Tibial nerve (tissue), 4 donors: Measurements from ENCODE around the gene TRAP1. TPM values are rescaled to one million over a fixed set of nuclear protein-coding genes. Genes with fewer than 3 reads are reported as not detected.

Experiments used
- DNase-seq, 2 donors: peaks; one replicate each; pipeline ENCODE4 v3.0.0-alpha.2; 2019; ENCODE audit warnings: low spot score in 2 of 2
- H3K27ac ChIP-seq, 4 donors: fragments of 200-600 bp; sonication (generic) in 3 of 4; one replicate each; pipeline ENCODE4 v1.5.1; 2017 to 2019; ENCODE audit warnings: mild to moderate bottlenecking in 1 of 4
- H3K27me3 ChIP-seq, 2 donors: fragments of 200-600 bp; sonication (generic) in 1 of 2; one replicate each; pipeline versions ENCODE4 v1.5.1 to v1.6.0; 2017 to 2019
- H3K36me3 ChIP-seq, 3 donors: fragments of 200-600 bp; sonication (generic); one replicate each; pipeline ENCODE4 v1.5.1; 2018 to 2019
- H3K4me1 ChIP-seq, 4 donors: fragments of 200-600 bp; sonication (generic) in 3 of 4; one replicate each; pipeline ENCODE4 v1.5.1; 2017 to 2019
- H3K4me3 ChIP-seq, 4 donors: fragments of 200-600 bp; sonication (generic) in 3 of 4; one replicate each; pipeline ENCODE4 v1.5.1; 2017 to 2019; ENCODE audit warnings: mild to moderate bottlenecking in 1 of 4, moderate library complexity in 1 of 4
- H3K9me3 ChIP-seq, 4 donors: fragments of 200-600 bp; sonication (generic) in 3 of 4; one replicate each; pipeline ENCODE4 v1.5.1; 2017 to 2019
- EP300 ChIP-seq, 2 donors: sonication (generic); formaldehyde crosslinking; IDR thresholded peaks; one replicate each; pipeline ENCODE4 v1.6.1; 2017; ENCODE audit warnings: antibody characterized with exemption in 2 of 2, mild to moderate bottlenecking in 1 of 2
- POLR2A ChIP-seq, 2 donors: fragments of 450-650 bp; IDR thresholded peaks; one replicate each; pipeline ENCODE4 v1.6.1; 2017; ENCODE audit warnings: antibody characterized with exemption in 2 of 2, mild to moderate bottlenecking in 2 of 2, moderate library complexity in 2 of 2
- WGBS, 2 donors: methylation state at CpG; one replicate each; pipeline ENCODE4 v1.1.5; 2018; 5-methylcytosine and 5-hydroxymethylcytosine counted together
- total RNA-seq, 4 donors: library from RNA; depleted of rRNA; stranded (reverse); fragments of >200 nt; gene quantifications; one replicate each; pipeline ENCODE4 v1.1.0, GENCODE V29; 2016
- TF ChIP-seq, protein P1 (sequence below), 5 experiments: fragments of 200-600 bp in 3 of 5; fragments of 450-650 bp in 2 of 5; sonication (generic) in 3 of 5; IDR thresholded peaks; one replicate each; pipeline ENCODE4 v1.5.1; 2016 to 2019; ENCODE audit warnings: antibody characterized with exemption in 5 of 5, mild to moderate bottlenecking in 3 of 5, moderate library complexity in 2 of 5

TRAP1 gene
- total RNA-seq, 4 donors from 2014 or later = 61.6 to 146 (median 74.2) TPM

DNA sequence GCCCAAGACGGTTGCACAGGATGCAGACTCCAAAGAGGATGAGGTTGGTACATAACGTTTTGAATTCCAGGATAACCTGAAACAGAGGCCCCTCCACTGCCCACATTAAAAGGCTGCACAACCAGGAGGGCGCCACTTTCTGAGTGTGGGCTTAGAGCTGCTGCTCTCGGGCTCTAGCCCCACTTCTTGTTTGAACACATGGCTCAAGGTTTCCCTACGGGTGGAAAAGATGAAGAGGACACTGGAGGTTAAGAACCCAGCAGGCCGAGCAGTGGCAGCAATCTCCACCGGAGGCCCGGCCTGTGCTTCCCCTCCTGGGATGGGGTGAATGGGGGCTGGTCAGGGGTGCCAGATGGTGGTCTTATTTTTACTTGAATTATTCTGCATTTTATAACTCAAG is 8.0 kb upstream of the TRAP1 start:
- H3K9me3 ChIP-seq = no peaks in the 10 kb centered on the region
- H3K36me3 ChIP-seq = peaks cover 3 to 42% (median 20%) of the 10 kb centered on the region in 3 donors
- no peak overlapping the region for H3K4me3 ChIP-seq
- H3K27ac ChIP-seq = no peak overlapping the region
- H3K27me3 ChIP-seq = no peaks in the 10 kb centered on the region
- TF ChIP-seq POLR2A (IDR thresholded peaks at IDR 0.05) (no peak), EP300 (IDR thresholded peaks at IDR 0.05) (no peak)
- TF ChIP-seq, protein P1, sequence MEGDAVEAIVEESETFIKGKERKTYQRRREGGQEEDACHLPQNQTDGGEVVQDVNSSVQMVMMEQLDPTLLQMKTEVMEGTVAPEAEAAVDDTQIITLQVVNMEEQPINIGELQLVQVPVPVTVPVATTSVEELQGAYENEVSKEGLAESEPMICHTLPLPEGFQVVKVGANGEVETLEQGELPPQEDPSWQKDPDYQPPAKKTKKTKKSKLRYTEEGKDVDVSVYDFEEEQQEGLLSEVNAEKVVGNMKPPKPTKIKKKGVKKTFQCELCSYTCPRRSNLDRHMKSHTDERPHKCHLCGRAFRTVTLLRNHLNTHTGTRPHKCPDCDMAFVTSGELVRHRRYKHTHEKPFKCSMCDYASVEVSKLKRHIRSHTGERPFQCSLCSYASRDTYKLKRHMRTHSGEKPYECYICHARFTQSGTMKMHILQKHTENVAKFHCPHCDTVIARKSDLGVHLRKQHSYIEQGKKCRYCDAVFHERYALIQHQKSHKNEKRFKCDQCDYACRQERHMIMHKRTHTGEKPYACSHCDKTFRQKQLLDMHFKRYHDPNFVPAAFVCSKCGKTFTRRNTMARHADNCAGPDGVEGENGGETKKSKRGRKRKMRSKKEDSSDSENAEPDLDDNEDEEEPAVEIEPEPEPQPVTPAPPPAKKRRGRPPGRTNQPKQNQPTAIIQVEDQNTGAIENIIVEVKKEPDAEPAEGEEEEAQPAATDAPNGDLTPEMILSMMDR (IDR thresholded peaks at IDR 0.05) = no peak
- no peaks in the 10 kb centered on the region for H3K4me1 ChIP-seq
- DNase-seq = no peak
- 73% methylated on average over 8 of the region's 8 CpGs for WGBS, 2 donors

GRCh38 chr16:3722508-3722907 is 5.2 kb upstream of the TRAP1 start:
- Histone ChIP-seq H3K4me3 (no peak overlapping the region), H3K36me3 (peaks cover 0 to 15% (median 0%) of the 10 kb centered on the region in 3 donors), H3K27ac (no peak overlapping the region), H3K9me3 (no peaks in the 10 kb centered on the region), H3K4me1 (peaks cover 0 to 9% (median 5%) of the 10 kb centered on the region in 4 donors), H3K27me3 (no peaks in the 10 kb centered on the region)
- 89 to 91% methylated on average over 10 of the region's 10 CpGs for WGBS, 2 donors
- DNase-seq = no peak
- TF ChIP-seq POLR2A (IDR thresholded peaks at IDR 0.05) = no peak
- TF ChIP-seq EP300 (IDR thresholded peaks at IDR 0.05) = no peak
- TF ChIP-seq, protein P1 (IDR thresholded peaks at IDR 0.05) = no peak

GRCh38 chr16:3720418-3720817 is 3.1 kb upstream of the TRAP1 start:
- Histone ChIP-seq H3K27me3 (no peaks in the 10 kb centered on the region), H3K4me1 (peaks cover 0 to 23% (median 5%) of the 10 kb centered on the region in 4 donors), H3K9me3 (no peaks in the 10 kb centered on the region), H3K4me3 (no peak overlapping the region), H3K27ac (no peak overlapping the region), H3K36me3 (peaks cover 0 to 2% (median 0%) of the 10 kb centered on the region in 3 donors)
- DNase-seq = no peak
- TF ChIP-seq POLR2A (IDR thresholded peaks at IDR 0.05) (no peak), EP300 (IDR thresholded peaks at IDR 0.05) (no peak)
- TF ChIP-seq, protein P1 (IDR thresholded peaks at IDR 0.05) = no peak
- 84% methylated on average over 11 of the region's 11 CpGs for WGBS, 2 donors

GRCh38 chr16:3718628-3719027 is 1.3 kb upstream of the TRAP1 start:
- no peak for TF ChIP-seq POLR2A (IDR thresholded peaks at IDR 0.05)
- TF ChIP-seq, protein P1 (IDR thresholded peaks at IDR 0.05) = no peak
- TF ChIP-seq EP300 (IDR thresholded peaks at IDR 0.05) = no peak
- Histone ChIP-seq H3K27ac (no peak overlapping the region), H3K36me3 (peaks cover 0 to 10% (median 0%) of the 10 kb centered on the region in 3 donors), H3K4me1 (peaks cover 0 to 26% (median 5%) of the 10 kb centered on the region in 4 donors), H3K27me3 (no peaks in the 10 kb centered on the region), H3K9me3 (no peaks in the 10 kb centered on the region), H3K4me3 (no peak overlapping the region)
- WGBS, 2 donors = 94 to 96% methylated on average over 10 of the region's 10 CpGs
- no peak for DNase-seq

DNA sequence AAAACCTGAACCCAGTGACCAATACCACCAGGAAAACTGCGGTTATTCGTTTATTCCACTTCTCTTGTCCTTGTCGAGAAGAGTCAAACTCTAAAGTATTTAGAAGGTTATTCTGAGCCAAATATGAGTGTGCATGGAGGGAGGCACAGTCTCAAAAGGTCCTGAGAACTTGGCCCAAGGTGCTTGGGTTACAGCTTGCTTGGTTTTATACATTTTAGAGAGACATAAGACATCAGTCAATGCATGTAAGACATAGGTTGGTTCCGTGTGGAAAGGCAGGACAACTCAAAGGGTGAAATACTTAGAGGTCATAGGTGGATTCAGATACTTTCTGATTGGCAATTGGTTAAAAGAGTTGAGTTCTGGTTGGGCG is 681 bp upstream of the TRAP1 start:
- TF ChIP-seq POLR2A (IDR thresholded peaks at IDR 0.05) (no peak), EP300 (IDR thresholded peaks at IDR 0.05) (no peak)
- TF ChIP-seq, protein P1 (IDR thresholded peaks at IDR 0.05) = no peak
- Histone ChIP-seq H3K4me1 (peaks cover 0 to 26% (median 5%) of the 10 kb centered on the region in 4 donors), H3K27me3 (no peaks in the 10 kb centered on the region), H3K36me3 (peaks cover 0 to 16% (median 0%) of the 10 kb centered on the region in 3 donors), H3K27ac (peak overlapping the region; percentile 85 to 95 (median 92)), H3K4me3 (peak overlapping the region; percentile 80 to 96 (median 91)), H3K9me3 (no peaks in the 10 kb centered on the region)
- WGBS, 2 donors = 20 to 29% methylated on average over 5 of the region's 5 CpGs
- DNase-seq = no peak
